DOHH2 (cell line): ENCODE results near the gene COG2.

Source experiments
- EZH2phosphoT487 ChIP-seq: fragments of 200-600 bp; sonication (generic); IDR thresholded peaks from 2 replicates; pipeline ENCODE4 v1.6.1; 2017; ENCODE audit warnings: borderline replicate concordance, mild to moderate bottlenecking, antibody characterized with exemption, low read length, moderate library complexity, mixed read lengths
- TF ChIP-seq, protein P1 (sequence below): fragments of 200-600 bp; sonication (generic); IDR thresholded peaks from one replicate; pipeline ENCODE4 v1.5.1; 2014; ENCODE audit warnings: antibody characterized with exemption, mild to moderate bottlenecking, low read depth, low read length; ENCODE audit not compliant: poor library complexity, severe bottlenecking

DNA sequence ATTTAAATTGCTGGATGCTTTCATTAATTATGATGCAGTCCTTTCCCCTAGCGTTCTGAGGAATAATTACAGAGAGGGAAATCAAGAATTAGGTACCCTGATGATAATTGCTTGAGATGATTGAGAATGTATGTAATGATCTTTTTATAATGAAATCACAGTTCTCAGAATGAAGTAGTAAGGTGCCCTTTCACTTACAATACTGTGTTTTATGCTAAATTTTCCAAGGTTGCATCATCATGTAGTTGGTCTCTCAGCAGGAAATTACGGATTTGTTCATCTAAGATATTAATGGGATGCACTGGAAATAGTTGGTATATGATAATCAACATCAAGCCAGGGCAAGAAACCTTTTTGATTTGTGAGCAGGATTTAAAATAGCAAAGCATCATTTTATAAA, 37.5 kb downstream of the COG2 start:
- TF ChIP-seq EZH2phosphoT487 = no peak
- TF ChIP-seq, protein P1, sequence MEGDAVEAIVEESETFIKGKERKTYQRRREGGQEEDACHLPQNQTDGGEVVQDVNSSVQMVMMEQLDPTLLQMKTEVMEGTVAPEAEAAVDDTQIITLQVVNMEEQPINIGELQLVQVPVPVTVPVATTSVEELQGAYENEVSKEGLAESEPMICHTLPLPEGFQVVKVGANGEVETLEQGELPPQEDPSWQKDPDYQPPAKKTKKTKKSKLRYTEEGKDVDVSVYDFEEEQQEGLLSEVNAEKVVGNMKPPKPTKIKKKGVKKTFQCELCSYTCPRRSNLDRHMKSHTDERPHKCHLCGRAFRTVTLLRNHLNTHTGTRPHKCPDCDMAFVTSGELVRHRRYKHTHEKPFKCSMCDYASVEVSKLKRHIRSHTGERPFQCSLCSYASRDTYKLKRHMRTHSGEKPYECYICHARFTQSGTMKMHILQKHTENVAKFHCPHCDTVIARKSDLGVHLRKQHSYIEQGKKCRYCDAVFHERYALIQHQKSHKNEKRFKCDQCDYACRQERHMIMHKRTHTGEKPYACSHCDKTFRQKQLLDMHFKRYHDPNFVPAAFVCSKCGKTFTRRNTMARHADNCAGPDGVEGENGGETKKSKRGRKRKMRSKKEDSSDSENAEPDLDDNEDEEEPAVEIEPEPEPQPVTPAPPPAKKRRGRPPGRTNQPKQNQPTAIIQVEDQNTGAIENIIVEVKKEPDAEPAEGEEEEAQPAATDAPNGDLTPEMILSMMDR = no peak
